GM23338 (cell line): ENCODE data around the gene PAPOLG. TPM values are rescaled to one million over a fixed set of nuclear protein-coding genes. Genes with fewer than 3 reads are reported as not detected.

Experiments used
- ATAC-seq: fragments of 200-7000 bp; cut with Tn5 transposase; 3 replicates; pipeline ENCODE4 v1.9.1; 2020
- DNase-seq: peaks from one replicate; pipeline ENCODE4 v3.0.0-alpha.2; 2015; ENCODE audit warnings: low spot score
- H2AFZ ChIP-seq: fragments of 200-600 bp; sonication (generic); 2 replicates; pipeline ENCODE4 v1.8.0; 2016; ENCODE audit warnings: antibody characterized with exemption, mild to moderate bottlenecking, moderate library complexity
- H3F3A ChIP-seq: fragments of 200-600 bp; sonication (generic); replicated peaks from 2 replicates; pipeline ENCODE4 v1.8.0; 2017; ENCODE audit warnings: antibody characterized with exemption, mixed run types, low read depth
- H3K27ac ChIP-seq: fragments of 200-600 bp; sonication (generic); 2 replicates; pipeline ENCODE4 v1.6.1; 2016; ENCODE audit warnings: low read depth
- H3K27me3 ChIP-seq: fragments of 200-600 bp; sonication (generic); 2 replicates; pipeline ENCODE4 v1.8.0; 2016; ENCODE audit warnings: mild to moderate bottlenecking, mixed run types, moderate library complexity; ENCODE audit not compliant: insufficient read depth
- H3K36me3 ChIP-seq: fragments of 200-600 bp; sonication (generic); 2 replicates; pipeline ENCODE4 v1.8.0; 2016; ENCODE audit warnings: mild to moderate bottlenecking; ENCODE audit not compliant: insufficient read depth
- H3K4me1 ChIP-seq: fragments of 200-600 bp; sonication (generic); 2 replicates; pipeline ENCODE4 v1.8.0; 2016; ENCODE audit warnings: mild to moderate bottlenecking, moderate library complexity; ENCODE audit not compliant: insufficient read depth
- H3K4me2 ChIP-seq: fragments of 200-600 bp; sonication (generic); 2 replicates; pipeline ENCODE4 v1.7.1; 2017; ENCODE audit warnings: mixed run types
- H3K4me3 ChIP-seq: fragments of 200-600 bp; sonication (generic); 2 replicates; pipeline ENCODE4 v1.6.1; 2016; ENCODE audit warnings: mixed run types
- H3K79me2 ChIP-seq: fragments of 200-600 bp; sonication (generic); replicated peaks from 2 replicates; pipeline ENCODE4 v1.8.0; 2017; ENCODE audit warnings: mild to moderate bottlenecking; ENCODE audit not compliant: insufficient read depth
- H3K9me2 ChIP-seq: fragments of 200-600 bp; sonication (generic); 2 replicates; pipeline ENCODE4 v1.8.0; 2017; ENCODE audit not compliant: insufficient read depth
- H4K20me1 ChIP-seq: fragments of 200-600 bp; sonication (generic); replicated peaks from 2 replicates; pipeline ENCODE4 v1.8.0; 2017; ENCODE audit warnings: mild to moderate bottlenecking; ENCODE audit not compliant: insufficient read depth
- H3K27ac Mint-ChIP-seq: 2 replicates; pipeline ENCODE4 v1.8.0; 2020; ENCODE audit warnings: inconsistent platforms, mild to moderate bottlenecking, moderate library complexity, mixed read lengths
- H3K27me3 Mint-ChIP-seq: 3 replicates; pipeline ENCODE4 v1.8.0; 2022; ENCODE audit warnings: low read depth, mild to moderate bottlenecking, moderate library complexity, mixed read lengths, inconsistent platforms; ENCODE audit not compliant: insufficient read depth, poor library complexity
- H3K36me3 Mint-ChIP-seq: 3 replicates; pipeline ENCODE4 v1.8.0; 2021; ENCODE audit warnings: low read depth, mild to moderate bottlenecking, inconsistent platforms, moderate library complexity, mixed read lengths
- H3K4me1 Mint-ChIP-seq: 3 replicates; pipeline ENCODE4 v1.8.0; 2020; ENCODE audit warnings: mild to moderate bottlenecking, inconsistent platforms, mixed read lengths
- H3K4me3 Mint-ChIP-seq: 3 replicates; pipeline ENCODE4 v1.8.0; 2021; ENCODE audit warnings: moderate library complexity, mild to moderate bottlenecking, inconsistent platforms, mixed read lengths
- H3K9me3 Mint-ChIP-seq: 3 replicates; pipeline ENCODE4 v1.8.0; 2020; ENCODE audit warnings: moderate library complexity, mild to moderate bottlenecking, inconsistent platforms, mixed read lengths
- CREB1 ChIP-seq: fragments of 250-450 bp; sonication (Bioruptor Pico); IDR thresholded peaks from 2 replicates; pipeline ENCODE4 v1.5.0; 2020; ENCODE audit warnings: low read depth, mild to moderate bottlenecking, moderate library complexity
- CTCF ChIP-seq, 2 experiments: fragments of 200-600 bp in 1 of 2; sonication (generic) in 1 of 2; conservative IDR thresholded peaks; 2 replicates each; pipeline versions ENCODE4 v1.5.1 to v1.6.1; 2016 to 2017; ENCODE audit warnings: antibody characterized with exemption in 2 of 2, low read depth in 2 of 2, mild to moderate bottlenecking in 2 of 2, moderate library complexity in 1 of 2
- ETS1 ChIP-seq: IDR thresholded peaks from 2 replicates; pipeline ENCODE4 v1.6.1; 2016; ENCODE audit warnings: antibody characterized with exemption
- EZH2 ChIP-seq: fragments of 200-600 bp; sonication (generic); IDR thresholded peaks from one replicate; pipeline ENCODE4 v1.8.0; 2017; ENCODE audit warnings: antibody characterized with exemption, mild to moderate bottlenecking, low read depth; ENCODE audit not compliant: unreplicated experiment
- EZH2phosphoT487 ChIP-seq: fragments of 200-600 bp; sonication (generic); IDR thresholded peaks from one replicate; pipeline ENCODE4 v1.8.1; 2018; ENCODE audit warnings: antibody characterized with exemption; ENCODE audit not compliant: unreplicated experiment
- JUNB ChIP-seq: IDR thresholded peaks from one replicate; pipeline ENCODE4 v1.6.1; 2016; ENCODE audit warnings: antibody characterized with exemption; ENCODE audit not compliant: unreplicated experiment
- NANOG ChIP-seq: IDR thresholded peaks from 2 replicates; pipeline ENCODE4 v1.6.1; 2016; ENCODE audit warnings: antibody characterized with exemption, borderline replicate concordance
- POLR2AphosphoS5 ChIP-seq: IDR thresholded peaks from 2 replicates; pipeline ENCODE4 v1.6.1; 2016; ENCODE audit warnings: antibody characterized with exemption, low read depth
- STAT1 ChIP-seq: IDR thresholded peaks from one replicate; pipeline ENCODE4 v1.6.1; 2016; ENCODE audit warnings: antibody characterized with exemption; ENCODE audit not compliant: unreplicated experiment
- ZNF114 ChIP-seq: fragments of 250-450 bp; sonication (Bioruptor Pico); IDR thresholded peaks from 2 replicates; pipeline ENCODE4 v1.5.0; 2020; ENCODE audit warnings: mild to moderate bottlenecking, moderate library complexity
- ZNF331 ChIP-seq: fragments of 250-450 bp; sonication (Bioruptor Pico); IDR thresholded peaks from 2 replicates; pipeline ENCODE4 v1.5.0; 2020; ENCODE audit warnings: low read depth, mild to moderate bottlenecking, moderate library complexity
- polyA plus RNA-seq: library from polyadenylated mRNA; unstranded; fragments of >200 nt; fragmentation: Nextera tagmentation; extraction: Ambion mirVana; gene quantifications from 2 replicates; pipeline ENCODE4 v1.2.1, GENCODE V29; 2016
- total RNA-seq: library from RNA; depleted of rRNA; stranded (reverse); fragments of >200 nt; shearing (Covaris generic); gene quantifications from 2 replicates; pipeline ENCODE4 v1.2.3, GENCODE V29; 2014
- TF ChIP-seq, protein P1 (sequence below): IDR thresholded peaks from one replicate; pipeline ENCODE4 v1.6.1; 2018; ENCODE audit warnings: antibody characterized with exemption; ENCODE audit not compliant: unreplicated experiment

The PAPOLG gene
- total and polyA plus RNA-seq, 2 experiments from 2014 or later = 13.8 to 31.2 TPM

DNA sequence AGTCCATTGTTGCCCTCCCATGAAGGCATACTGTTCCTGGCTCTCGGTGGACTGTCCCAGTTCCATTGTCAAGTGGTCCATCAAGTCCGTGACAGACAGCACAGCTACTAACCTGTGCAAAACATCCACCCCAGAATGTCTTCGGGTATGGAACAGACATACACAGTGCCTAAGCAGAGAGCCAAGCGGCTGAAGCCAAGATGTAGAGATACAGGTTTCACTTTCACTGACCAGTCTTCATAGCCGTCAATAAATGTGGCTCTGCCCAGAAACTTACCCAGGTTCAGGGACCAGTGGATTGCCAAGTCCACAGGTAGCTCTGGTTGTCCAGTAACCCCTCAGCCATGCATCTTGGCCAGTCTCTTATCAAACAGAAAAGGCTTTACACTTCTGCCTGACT, 10.7 kb upstream of the PAPOLG start:
- H3K36me3 ChIP-seq = no peaks in the 10 kb centered on the region
- H3K27me3 ChIP-seq = no peaks in the 10 kb centered on the region
- no peak for ATAC-seq
- H3K36me3 Mint-ChIP-seq = no peaks in the 10 kb centered on the region
- no peak overlapping the region for H3K27ac ChIP-seq
- H3K27ac Mint-ChIP-seq = no peak overlapping the region
- H3K27me3 Mint-ChIP-seq = peaks cover 19% of the 10 kb centered on the region
- peaks cover 16% of the 10 kb centered on the region; the same call in 2 of the 3 replicates for H3K4me1 Mint-ChIP-seq
- no peak for DNase-seq
- H2AFZ ChIP-seq = no peak overlapping the region
- H3F3A ChIP-seq = no peaks in the 10 kb centered on the region
- H3K4me2 ChIP-seq = no peak overlapping the region
- H3K4me3 ChIP-seq = no peak overlapping the region
- H3K9me3 Mint-ChIP-seq = no peaks in the 10 kb centered on the region
- H3K4me1 ChIP-seq = no peaks in the 10 kb centered on the region; the same call in 1 of the 2 replicates
- H4K20me1 ChIP-seq = no peaks in the 10 kb centered on the region
- no peak for TF ChIP-seq POLR2AphosphoS5
- no peaks in the 10 kb centered on the region for H3K9me2 ChIP-seq
- no peak overlapping the region for H3K4me3 Mint-ChIP-seq
- H3K79me2 ChIP-seq = no peaks in the 10 kb centered on the region

DNA sequence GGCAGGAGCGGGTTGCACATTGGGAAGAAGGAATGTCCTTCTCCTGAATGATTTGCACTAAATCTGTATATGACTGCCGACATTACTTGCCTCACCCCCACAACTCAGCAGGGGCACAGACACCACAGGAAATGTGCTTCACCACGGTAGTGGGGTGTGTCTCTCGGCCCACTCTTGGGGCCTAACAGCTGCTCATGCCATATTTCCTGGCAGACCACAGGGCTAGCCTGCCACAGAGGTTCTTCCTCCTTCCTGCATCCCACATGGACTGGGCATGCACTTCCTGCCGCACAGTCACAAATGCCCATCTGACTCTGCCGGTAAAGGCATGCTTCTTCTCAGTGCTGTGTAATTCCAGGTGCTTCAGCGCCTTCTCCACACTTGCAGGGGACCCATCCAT, 10.3 kb upstream of the PAPOLG start:
- Histone ChIP-seq H3K79me2 (no peaks in the 10 kb centered on the region), H2AFZ (0 out of 2 replicates have a peak overlapping the region, but pooled peaks have one; percentile 10), H3K27me3 (no peaks in the 10 kb centered on the region), H3F3A (no peaks in the 10 kb centered on the region), H3K4me3 (no peak overlapping the region), H3K9me2 (no peaks in the 10 kb centered on the region), H3K36me3 (no peaks in the 10 kb centered on the region), H3K4me2 (no peak overlapping the region), H3K4me1 (no peaks in the 10 kb centered on the region; the same call in 1 of the 2 replicates), H4K20me1 (no peaks in the 10 kb centered on the region), H3K27ac (no peak overlapping the region)
- Mint-ChIP-seq H3K4me3 (no peak overlapping the region), H3K4me1 (peaks cover 13% of the 10 kb centered on the region; the same call in 2 of the 3 replicates), H3K36me3 (no peaks in the 10 kb centered on the region), H3K27ac (no peak overlapping the region), H3K9me3 (no peaks in the 10 kb centered on the region), H3K27me3 (peaks cover 19% of the 10 kb centered on the region)
- ATAC-seq (no peak), DNase-seq (no peak)
- no peak for TF ChIP-seq EZH2
- TF ChIP-seq EZH2phosphoT487 = no peak
- no peak for TF ChIP-seq NANOG
- TF ChIP-seq ZNF114 = no peak
- TF ChIP-seq CREB1 = no peak
- no peak for TF ChIP-seq ZNF331 (CRISPR knock-in tag)
- TF ChIP-seq JUNB = no peak
- no peak for TF ChIP-seq STAT1
- TF ChIP-seq ETS1 = no peak
- no peak for TF ChIP-seq POLR2AphosphoS5
- TF ChIP-seq, protein P1, sequence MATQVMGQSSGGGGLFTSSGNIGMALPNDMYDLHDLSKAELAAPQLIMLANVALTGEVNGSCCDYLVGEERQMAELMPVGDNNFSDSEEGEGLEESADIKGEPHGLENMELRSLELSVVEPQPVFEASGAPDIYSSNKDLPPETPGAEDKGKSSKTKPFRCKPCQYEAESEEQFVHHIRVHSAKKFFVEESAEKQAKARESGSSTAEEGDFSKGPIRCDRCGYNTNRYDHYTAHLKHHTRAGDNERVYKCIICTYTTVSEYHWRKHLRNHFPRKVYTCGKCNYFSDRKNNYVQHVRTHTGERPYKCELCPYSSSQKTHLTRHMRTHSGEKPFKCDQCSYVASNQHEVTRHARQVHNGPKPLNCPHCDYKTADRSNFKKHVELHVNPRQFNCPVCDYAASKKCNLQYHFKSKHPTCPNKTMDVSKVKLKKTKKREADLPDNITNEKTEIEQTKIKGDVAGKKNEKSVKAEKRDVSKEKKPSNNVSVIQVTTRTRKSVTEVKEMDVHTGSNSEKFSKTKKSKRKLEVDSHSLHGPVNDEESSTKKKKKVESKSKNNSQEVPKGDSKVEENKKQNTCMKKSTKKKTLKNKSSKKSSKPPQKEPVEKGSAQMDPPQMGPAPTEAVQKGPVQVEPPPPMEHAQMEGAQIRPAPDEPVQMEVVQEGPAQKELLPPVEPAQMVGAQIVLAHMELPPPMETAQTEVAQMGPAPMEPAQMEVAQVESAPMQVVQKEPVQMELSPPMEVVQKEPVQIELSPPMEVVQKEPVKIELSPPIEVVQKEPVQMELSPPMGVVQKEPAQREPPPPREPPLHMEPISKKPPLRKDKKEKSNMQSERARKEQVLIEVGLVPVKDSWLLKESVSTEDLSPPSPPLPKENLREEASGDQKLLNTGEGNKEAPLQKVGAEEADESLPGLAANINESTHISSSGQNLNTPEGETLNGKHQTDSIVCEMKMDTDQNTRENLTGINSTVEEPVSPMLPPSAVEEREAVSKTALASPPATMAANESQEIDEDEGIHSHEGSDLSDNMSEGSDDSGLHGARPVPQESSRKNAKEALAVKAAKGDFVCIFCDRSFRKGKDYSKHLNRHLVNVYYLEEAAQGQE = no peak
- no peak for TF ChIP-seq CTCF (conservative IDR thresholded peaks at IDR 0.05; ENCODE audit: low read depth in 2 of 2)
